MCF 10A (cell line): ENCODE measurements around the gene GALM. TPM values are rescaled to one million over a fixed set of nuclear protein-coding genes. Genes with fewer than 3 reads are reported as not detected.

ENCODE experiments used
- BruUV-seq: library from RNA; stranded (reverse); fragments of 400-500 nt; replicated peaks from 2 replicates; lab custom pipeline; 2021; lab: Mats Ljungman, UMichigan
- CTCF ChIA-PET: fragments of 300-600 bp; sonication (Branson Sonifier 250); formaldehyde crosslinking; extraction: SDS; loops from one replicate; lab custom pipeline; 2021; ENCODE audit warnings: antibody characterized with exemption, inconsistent platforms; lab: Yijun Ruan, JAX
- POLR2A ChIA-PET: fragments of 300-600, 350-650 bp; sonication (Branson Sonifier 250); formaldehyde crosslinking; extraction: SDS; loops from one replicate; lab custom pipeline; 2020; ENCODE audit warnings: antibody characterized with exemption, inconsistent platforms; lab: Yijun Ruan, JAX
- DNase-seq: peaks from one replicate; pipeline ENCODE4 v3.0.0-alpha.2; 2018; ENCODE audit not compliant: unreplicated experiment
- H3K27ac Mint-ChIP-seq: one replicate; pipeline ENCODE4 v1.8.0; 2022; ENCODE audit warnings: mild to moderate bottlenecking, low read depth, mixed read lengths; ENCODE audit not compliant: unreplicated experiment
- H3K27me3 Mint-ChIP-seq: one replicate; pipeline ENCODE4 v1.8.0; 2022; ENCODE audit warnings: mixed read lengths; ENCODE audit not compliant: insufficient read depth, unreplicated experiment
- H3K36me3 Mint-ChIP-seq: one replicate; pipeline ENCODE4 v1.8.0; 2022; ENCODE audit warnings: mild to moderate bottlenecking, moderate library complexity, mixed read lengths; ENCODE audit not compliant: insufficient read depth, unreplicated experiment
- H3K4me1 Mint-ChIP-seq: one replicate; pipeline ENCODE4 v1.8.0; 2022; ENCODE audit warnings: mixed read lengths; ENCODE audit not compliant: insufficient read depth, unreplicated experiment
- H3K4me3 Mint-ChIP-seq: one replicate; pipeline ENCODE4 v1.8.0; 2022; ENCODE audit warnings: mild to moderate bottlenecking, moderate library complexity, mixed read lengths; ENCODE audit not compliant: unreplicated experiment
- H3K9me3 Mint-ChIP-seq: one replicate; pipeline ENCODE4 v1.8.0; 2022; ENCODE audit warnings: mixed read lengths; ENCODE audit not compliant: unreplicated experiment
- CTCF ChIP-seq: fragments of 200-600 bp; IDR thresholded peaks from one replicate; pipeline ENCODE4 v1.8.0; 2022; ENCODE audit warnings: antibody characterized with exemption, mild to moderate bottlenecking; ENCODE audit not compliant: unreplicated experiment
- intact Hi-C: fragments of 100-400 bp; cut with micrococcal nuclease; formaldehyde crosslinking; loops from 2 replicates; pipeline ENCODE4 v1.14.1; 2022
- total RNA-seq: library from RNA; stranded (reverse); gene quantifications from 2 replicates; pipeline ENCODE4 v1.2.3, GENCODE V29; 2022

GALM gene
- total RNA-seq, 1 experiment from 2014 or later = not detected

GRCh38 chr2:38653715-38654527 lies 12.0 kb upstream of the GALM start:
- CTCF ChIA-PET = interaction anchor here (0.5 to 0.7 kb wide), 3 partner anchors 28 to 125 kb away, joined by 3 to 4 read pairs (median 4); no protein-coding TSS in a partner anchor
- Mint-ChIP-seq H3K4me3 (no peak overlapping the region), H3K36me3 (no peaks in the 10 kb centered on the region), H3K27ac (no peak overlapping the region), H3K9me3 (no peaks in the 10 kb centered on the region), H3K4me1 (no peaks in the 10 kb centered on the region), H3K27me3 (no peaks in the 10 kb centered on the region)
- intact Hi-C loops = no loop called here
- DNase-seq = no peak
- no peak for TF ChIP-seq CTCF
- BruUV-seq = no TSS peak
- POLR2A ChIA-PET = interaction anchor here (1.3 kb wide), 1 partner anchor 10 kb away, joined by 5 read pairs; no protein-coding TSS in a partner anchor

DNA sequence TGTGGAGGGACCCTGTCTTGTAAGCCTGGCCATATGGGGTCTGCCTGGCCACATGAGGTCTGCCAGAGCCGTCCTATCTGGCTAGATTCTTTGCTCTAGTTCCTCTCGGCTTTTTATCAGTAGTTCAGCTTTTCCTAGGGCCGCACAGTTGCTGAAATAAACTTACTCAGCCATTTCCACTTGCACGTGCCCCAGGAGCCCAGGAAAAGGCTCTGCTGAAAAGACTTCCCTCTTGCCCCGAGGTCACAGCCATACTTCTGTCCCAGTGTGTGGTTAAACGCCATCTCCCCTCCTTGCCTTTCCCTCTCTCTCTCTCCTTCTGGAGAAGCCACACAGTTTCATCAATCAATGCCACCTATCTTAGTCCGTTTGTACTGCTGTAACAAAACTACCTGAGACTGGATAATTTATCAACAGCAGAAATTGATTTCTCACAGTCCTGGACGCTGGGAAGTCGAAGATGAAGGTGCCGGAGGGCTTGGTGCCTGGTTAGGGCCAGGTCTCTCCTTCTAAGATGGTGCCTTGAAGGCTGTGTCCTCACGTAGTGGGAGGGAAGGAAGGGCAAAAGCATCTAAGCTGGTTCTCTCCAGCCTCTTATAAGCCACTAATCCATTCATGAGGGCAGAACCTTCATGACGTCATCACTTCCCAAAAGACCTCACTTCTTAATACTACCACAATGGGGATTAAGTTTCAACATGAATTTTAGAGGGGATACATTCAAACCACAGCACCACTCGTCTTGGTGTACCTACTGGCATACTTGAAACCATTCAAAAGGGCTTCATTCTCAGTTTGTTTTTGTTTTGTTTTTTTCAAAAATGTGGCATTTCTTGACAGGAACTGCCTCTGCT lies 11.2 kb upstream of the GALM start:
- no peaks in the 10 kb centered on the region for H3K27me3 Mint-ChIP-seq
- H3K36me3 Mint-ChIP-seq = no peaks in the 10 kb centered on the region
- ChIA-PET CTCF (no interaction called here), POLR2A (interaction anchor here (0.7 to 1.3 kb wide), 2 partner anchors 9 to 25 kb away, joined by 3 to 5 read pairs; no protein-coding TSS in a partner anchor)
- H3K4me3 Mint-ChIP-seq = no peak overlapping the region
- H3K27ac Mint-ChIP-seq = no peak overlapping the region
- intact Hi-C loops = no loop called here
- BruUV-seq = no TSS peak
- no peaks in the 10 kb centered on the region for H3K9me3 Mint-ChIP-seq
- no peak for TF ChIP-seq CTCF
- H3K4me1 Mint-ChIP-seq = no peaks in the 10 kb centered on the region
- DNase-seq = no peak

DNA sequence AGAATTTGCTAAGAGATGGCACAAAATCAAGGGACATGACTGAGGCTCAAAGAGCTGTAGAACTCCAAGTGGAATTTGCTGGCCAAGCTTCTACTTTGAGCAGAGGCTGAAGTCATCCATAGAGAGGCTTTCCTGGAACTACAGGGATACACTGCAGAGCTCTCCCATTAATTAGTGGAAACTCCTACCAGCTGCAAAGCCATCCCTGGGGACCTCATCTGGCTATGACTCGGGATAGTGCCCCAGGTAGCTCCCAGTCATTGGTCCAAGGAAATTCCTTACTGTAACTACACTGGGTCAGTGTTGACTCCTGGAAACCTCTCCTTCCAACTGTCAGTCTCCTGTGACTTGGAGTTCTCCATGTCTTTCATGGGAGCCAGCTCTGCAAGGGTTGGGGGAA lies 10.5 kb upstream of the GALM start:
- ChIA-PET POLR2A (interaction anchor here (0.6 to 0.7 kb wide), 2 partner anchors 25 kb away, joined by 3 read pairs; no protein-coding TSS in a partner anchor), CTCF (no interaction called here)
- TF ChIP-seq CTCF = no peak
- no peaks in the 10 kb centered on the region for H3K4me1 Mint-ChIP-seq
- H3K36me3 Mint-ChIP-seq = no peaks in the 10 kb centered on the region
- H3K27me3 Mint-ChIP-seq = no peaks in the 10 kb centered on the region
- no peak overlapping the region for H3K4me3 Mint-ChIP-seq
- BruUV-seq = no TSS peak
- DNase-seq = no peak
- no peaks in the 10 kb centered on the region for H3K9me3 Mint-ChIP-seq
- H3K27ac Mint-ChIP-seq = no peak overlapping the region
- intact Hi-C loops = no loop called here
